HepG2 (cell line): ENCODE data around the gene UNKL. TPM values are rescaled to one million over a fixed set of nuclear protein-coding genes. Genes with fewer than 3 reads are reported as not detected.
A peak's percentile ranks its signal among the peaks of the same experiment; 100 is the strongest.

Source experiments
- ATAC-seq: fragments of 200-7000 bp; cut with Tn5 transposase; 3 replicates; pipeline ENCODE4 v1.9.1; 2020; ENCODE audit warnings: mild to moderate bottlenecking, moderate library complexity
- BruUV-seq: library from RNA; stranded (reverse); fragments of 400-500 nt; replicated peaks from 2 replicates; lab custom pipeline; 2021; lab: Mats Ljungman, UMichigan
- CTCF ChIA-PET: fragments of 300-600 bp; formaldehyde crosslinking; extraction: SDS; loops from one replicate; lab custom pipeline; 2021; ENCODE audit warnings: low total read pairs, inconsistent platforms, low intra/inter-chr PET ratio; lab: Yijun Ruan, JAX
- POLR2A ChIA-PET: fragments of 350-600 bp; sonication (Branson Sonifier 250); formaldehyde crosslinking; loops from one replicate; lab custom pipeline; 2020; ENCODE audit warnings: antibody characterized with exemption, inconsistent platforms; lab: Yijun Ruan, JAX
- DNase-seq: peaks from one replicate; pipeline ENCODE4 v3.0.0-alpha.2; 2015; ENCODE audit warnings: low spot score
- FAIRE-seq: peaks from 3 replicates; lab custom pipeline; 2011; peaks lifted over from hg19 to GRCh38; lab: Jason Lieb, UNC
- H2AFZ ChIP-seq: one replicate; pipeline ENCODE4 v1.6.1; 2011; ENCODE audit warnings: low read length, inconsistent platforms
- H3K27ac ChIP-seq: fragments of 300-600 bp; 3 replicates; pipeline ENCODE4 v1.8.0; 2011; ENCODE audit warnings: mixed run types, mild to moderate bottlenecking, mixed read lengths, low read length, inconsistent platforms; ENCODE audit not compliant: insufficient read depth; ENCODE audit errors: extremely low read length
- H3K27me3 ChIP-seq, 2 experiments: fragments of 200-600 bp in 1 of 2; 2 replicates in 1 of 2; 3 replicates in 1 of 2; pipeline versions ENCODE4 v1.6.0 to v1.8.0; 2011; ENCODE audit warnings: low read length in 2 of 2, mild to moderate bottlenecking in 2 of 2, moderate library complexity in 2 of 2, inconsistent platforms in 1 of 2; ENCODE audit not compliant: insufficient read depth in 2 of 2, control insufficient read depth in 1 of 2
- H3K36me3 ChIP-seq, 2 experiments: fragments of 200-600 bp in 1 of 2; replicated peaks in 1 of 2; 2 replicates in 1 of 2; 3 replicates in 1 of 2; pipeline versions ENCODE4 v1.5.1 to v1.8.0; 2011; ENCODE audit warnings: low read length in 2 of 2, inconsistent platforms in 1 of 2; ENCODE audit not compliant: insufficient read depth in 2 of 2, control insufficient read depth in 1 of 2
- H3K4me1 ChIP-seq: 2 replicates; pipeline ENCODE4 v1.5.1; 2012; ENCODE audit warnings: low read length, inconsistent platforms; ENCODE audit not compliant: insufficient read depth
- H3K4me2 ChIP-seq: 2 replicates; pipeline ENCODE4 v1.6.0; 2011; ENCODE audit warnings: low read depth, low read length, inconsistent platforms
- H3K4me3 ChIP-seq, 3 experiments: fragments of 200-600 bp in 1 of 3; sonication (generic), shearing (Covaris generic) in 1 of 3; replicated peaks in 1 of 3; 2 replicates each; pipeline ENCODE4 v1.5.1; 2011 to 2016; ENCODE audit warnings: low read length in 3 of 3, inconsistent platforms in 2 of 3, low read depth in 2 of 3, mild to moderate bottlenecking in 2 of 3, control low read depth in 1 of 3, mixed read lengths in 1 of 3; ENCODE audit not compliant: insufficient read depth in 1 of 3
- H3K79me2 ChIP-seq: one replicate; pipeline ENCODE4 v1.6.1; 2011; ENCODE audit warnings: low read length, inconsistent platforms; ENCODE audit not compliant: insufficient read depth
- H3K9ac ChIP-seq: 2 replicates; pipeline ENCODE4 v1.6.0; 2011; ENCODE audit warnings: mild to moderate bottlenecking, low read depth, low read length, inconsistent platforms; ENCODE audit not compliant: insufficient read depth
- H3K9me3 ChIP-seq: 2 replicates; pipeline ENCODE4 v1.5.1; 2012; ENCODE audit warnings: mild to moderate bottlenecking, low read length
- H4K20me1 ChIP-seq: 2 replicates; pipeline ENCODE4 v1.6.0; 2011; ENCODE audit warnings: inconsistent platforms, mild to moderate bottlenecking, low read length, moderate library complexity; ENCODE audit not compliant: insufficient read depth
- ETV5 ChIP-seq: IDR thresholded peaks from 2 replicates; pipeline ENCODE4 v1.6.1; 2018; ENCODE audit warnings: missing biosample characterization, missing genetic modification reagents, inconsistent platforms, borderline replicate concordance
- GABPB1 ChIP-seq: IDR thresholded peaks from 2 replicates; pipeline ENCODE4 v1.6.1; 2016; ENCODE audit warnings: mild to moderate bottlenecking, missing genetic modification reagents, moderate library complexity, missing compliant biosample characterization
- KDM2A ChIP-seq: sonication (generic); formaldehyde crosslinking; IDR thresholded peaks from 2 replicates; pipeline ENCODE4 v1.4.0; 2020; ENCODE audit warnings: low read depth, missing genetic modification reagents, borderline replicate concordance
- RBFOX2 ChIP-seq: fragments of 200-400 bp; formaldehyde crosslinking; IDR thresholded peaks from 2 replicates; pipeline ENCODE4 v1.6.1; 2017; ENCODE audit warnings: low read depth, mild to moderate bottlenecking, low read length
- SAP130 ChIP-seq: IDR thresholded peaks from 2 replicates; pipeline ENCODE4 v1.6.1; 2016; ENCODE audit warnings: low read depth
- SRSF1 ChIP-seq: fragments of 200-400 bp; formaldehyde crosslinking; optimal IDR thresholded peaks from 2 replicates; pipeline ENCODE3; 2017; ENCODE audit warnings: mild to moderate bottlenecking, low read depth, low read length, moderate library complexity
- ZSCAN21 ChIP-seq: sonication (generic); formaldehyde crosslinking; IDR thresholded peaks from 2 replicates; pipeline ENCODE4 v1.8.0; 2022; ENCODE audit warnings: mild to moderate bottlenecking, missing genetic modification reagents, moderate library complexity, borderline replicate concordance
- WGBS: methylation state at CpG from one replicate; pipeline ENCODE4 v1.1.6; 2017; ENCODE audit warnings: low lambda C conversion rate; 5-methylcytosine and 5-hydroxymethylcytosine counted together
- in situ Hi-C: cut with HindIII; loops from 2 replicates; pipeline ENCODE4 v1.10.0; 2017; ENCODE audit warnings: low pct_unique_long_range_greater_than_20kb; ENCODE audit not compliant: extremely low pct_ligation_motif_present
- intact Hi-C: fragments of 100-400 bp; cut with micrococcal nuclease; formaldehyde crosslinking; loops from one replicate; pipeline ENCODE4 v1.10.0; 2022; ENCODE audit not compliant: unreplicated experiment
- polyA plus RNA-seq, 8 experiments: library from polyadenylated mRNA; depleted of rRNA in 3 of 8; stranded (reverse) in 7 of 8; unstranded in 1 of 8; fragments of >200 nt; fragmentation: Illumina TruSeq in 4 of 8; extraction: Trizol in 4 of 8; gene quantifications; 2 replicates each; pipeline versions ENCODE4 v1.2.1 to v1.2.3, GENCODE V29; 2011 to 2016; ENCODE audit warnings: low read depth in 4 of 8, missing spikeins in 1 of 8, mixed read lengths in 1 of 8; ENCODE audit not compliant: insufficient read depth in 1 of 8
- total RNA-seq, 5 experiments: library from RNA; depleted of rRNA; stranded (reverse); fragments of >200 nt; fragmentation: Illumina TruSeq; extraction: Trizol; gene quantifications; 2 replicates each; pipeline ENCODE4 v1.2.3, GENCODE V29; 2016; ENCODE audit warnings: low read depth in 1 of 5
- TF ChIP-seq, protein P1 (sequence below): sonication (generic); formaldehyde crosslinking; IDR thresholded peaks from 2 replicates; pipeline ENCODE4 v1.4.0; 2020; ENCODE audit warnings: missing genetic modification reagents
- TF ChIP-seq, protein P2 (sequence below): sonication (generic); formaldehyde crosslinking; IDR thresholded peaks from 2 replicates; pipeline ENCODE4 v1.5.1; 2020; ENCODE audit warnings: mild to moderate bottlenecking, missing genetic modification reagents, moderate library complexity
- TF ChIP-seq, protein P3 (sequence below): sonication (generic); formaldehyde crosslinking; IDR thresholded peaks from 2 replicates; pipeline ENCODE4 v1.4.0; 2020; ENCODE audit warnings: mild to moderate bottlenecking, missing genetic modification reagents
- TF ChIP-seq, protein P4 (sequence below), 2 experiments: sonication (generic) in 1 of 2; formaldehyde crosslinking in 1 of 2; IDR thresholded peaks; 2 replicates each; pipeline versions ENCODE4 v1.4.0 to v1.6.1; 2018 to 2020; ENCODE audit warnings: missing genetic modification reagents in 2 of 2, borderline replicate concordance in 1 of 2, low read depth in 1 of 2, mild to moderate bottlenecking in 1 of 2, missing biosample characterization in 1 of 2
- TF ChIP-seq, protein P5 (sequence below): sonication (generic); formaldehyde crosslinking; IDR thresholded peaks from 2 replicates; pipeline ENCODE4 v1.4.0; 2020; ENCODE audit warnings: mild to moderate bottlenecking, missing genetic modification reagents

The UNKL gene
- total and polyA plus RNA-seq, 2 of the 13 experiments (the other 11 are each of a cell fraction or from before 2014, with no cell fraction given), result 10.4 to 17.6 TPM

DNA sequence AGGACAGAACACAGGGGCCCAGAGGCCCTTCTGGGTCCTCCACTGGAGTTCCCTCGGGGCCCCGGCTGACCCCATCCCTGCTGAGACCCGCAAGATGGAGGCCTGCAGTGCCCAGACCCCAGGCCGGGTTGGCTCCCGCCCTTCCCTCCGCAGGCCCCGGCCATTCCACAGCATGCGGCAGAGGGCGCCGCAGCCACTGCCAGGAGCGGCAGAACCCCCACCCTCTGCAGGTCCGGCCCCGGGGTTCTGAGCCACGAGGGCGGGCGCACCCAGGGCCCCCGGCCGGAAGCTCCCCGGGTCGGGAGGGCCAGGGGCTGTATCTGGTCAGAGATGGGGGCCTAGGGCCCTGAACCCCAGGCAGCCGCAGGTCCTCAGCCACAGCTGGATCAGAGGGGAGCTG is 14.0 kb upstream of the UNKL start:
- Histone ChIP-seq H3K4me3 (peak overlapping the region in 1 of 3 experiments; percentile 26; a peak in 1 of 6 replicates), H3K9ac (no peak overlapping the region), H3K36me3 (no peaks in the 10 kb centered on the region), H3K9me3 (no peaks in the 10 kb centered on the region), H3K27me3 (peaks cover 10 to 39% of the 10 kb centered on the region in 2 experiments), H3K4me2 (peak overlapping the region; percentile 95; the same call in 1 of the 2 replicates), H4K20me1 (no peaks in the 10 kb centered on the region), H3K4me1 (peaks cover 41% of the 10 kb centered on the region), H3K27ac (no peak overlapping the region), H2AFZ (no peak overlapping the region), H3K79me2 (no peaks in the 10 kb centered on the region)
- CTCF ChIA-PET, result no interaction called here
- POLR2A ChIA-PET, result interaction anchor here (1.0 to 3.1 kb wide), 3 partner anchors 8 to 48 kb away, joined by 3 to 47 read pairs (median 3); partner anchors contain the start of gene UQCC4
- in situ Hi-C loops (no loop called here), intact Hi-C loops (no loop called here)
- peak; percentile 55 for ATAC-seq
- BruUV-seq, result no TSS peak
- WGBS, result no CpG with 5 or more reads among the region's 21 CpGs
- FAIRE-seq, result no peak
- no peak for DNase-seq
- TF ChIP-seq SAP130 (CRISPR knock-in tag), result peak; percentile 35; the same call in 1 of the 2 replicates
- 0 out of 2 replicates have a peak, but pooled peaks have one; percentile 19 for TF ChIP-seq KDM2A (CRISPR knock-in tag)
- TF ChIP-seq ETV5 (CRISPR knock-in tag), result peak; percentile 43; the same call in 1 of the 2 replicates
- TF ChIP-seq, protein P1, sequence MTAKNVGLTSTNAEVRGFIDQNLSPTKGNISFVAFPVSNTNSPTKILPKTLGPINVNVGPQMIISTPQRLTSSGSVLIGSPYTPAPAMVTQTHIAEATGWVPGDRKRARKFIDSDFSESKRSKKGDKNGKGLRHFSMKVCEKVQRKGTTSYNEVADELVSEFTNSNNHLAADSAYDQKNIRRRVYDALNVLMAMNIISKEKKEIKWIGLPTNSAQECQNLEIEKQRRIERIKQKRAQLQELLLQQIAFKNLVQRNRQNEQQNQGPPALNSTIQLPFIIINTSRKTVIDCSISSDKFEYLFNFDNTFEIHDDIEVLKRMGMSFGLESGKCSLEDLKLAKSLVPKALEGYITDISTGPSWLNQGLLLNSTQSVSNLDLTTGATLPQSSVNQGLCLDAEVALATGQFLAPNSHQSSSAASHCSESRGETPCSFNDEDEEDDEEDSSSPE (CRISPR knock-in tag), result peak; percentile 19; the same call in 1 of the 2 replicates
- TF ChIP-seq, protein P2, sequence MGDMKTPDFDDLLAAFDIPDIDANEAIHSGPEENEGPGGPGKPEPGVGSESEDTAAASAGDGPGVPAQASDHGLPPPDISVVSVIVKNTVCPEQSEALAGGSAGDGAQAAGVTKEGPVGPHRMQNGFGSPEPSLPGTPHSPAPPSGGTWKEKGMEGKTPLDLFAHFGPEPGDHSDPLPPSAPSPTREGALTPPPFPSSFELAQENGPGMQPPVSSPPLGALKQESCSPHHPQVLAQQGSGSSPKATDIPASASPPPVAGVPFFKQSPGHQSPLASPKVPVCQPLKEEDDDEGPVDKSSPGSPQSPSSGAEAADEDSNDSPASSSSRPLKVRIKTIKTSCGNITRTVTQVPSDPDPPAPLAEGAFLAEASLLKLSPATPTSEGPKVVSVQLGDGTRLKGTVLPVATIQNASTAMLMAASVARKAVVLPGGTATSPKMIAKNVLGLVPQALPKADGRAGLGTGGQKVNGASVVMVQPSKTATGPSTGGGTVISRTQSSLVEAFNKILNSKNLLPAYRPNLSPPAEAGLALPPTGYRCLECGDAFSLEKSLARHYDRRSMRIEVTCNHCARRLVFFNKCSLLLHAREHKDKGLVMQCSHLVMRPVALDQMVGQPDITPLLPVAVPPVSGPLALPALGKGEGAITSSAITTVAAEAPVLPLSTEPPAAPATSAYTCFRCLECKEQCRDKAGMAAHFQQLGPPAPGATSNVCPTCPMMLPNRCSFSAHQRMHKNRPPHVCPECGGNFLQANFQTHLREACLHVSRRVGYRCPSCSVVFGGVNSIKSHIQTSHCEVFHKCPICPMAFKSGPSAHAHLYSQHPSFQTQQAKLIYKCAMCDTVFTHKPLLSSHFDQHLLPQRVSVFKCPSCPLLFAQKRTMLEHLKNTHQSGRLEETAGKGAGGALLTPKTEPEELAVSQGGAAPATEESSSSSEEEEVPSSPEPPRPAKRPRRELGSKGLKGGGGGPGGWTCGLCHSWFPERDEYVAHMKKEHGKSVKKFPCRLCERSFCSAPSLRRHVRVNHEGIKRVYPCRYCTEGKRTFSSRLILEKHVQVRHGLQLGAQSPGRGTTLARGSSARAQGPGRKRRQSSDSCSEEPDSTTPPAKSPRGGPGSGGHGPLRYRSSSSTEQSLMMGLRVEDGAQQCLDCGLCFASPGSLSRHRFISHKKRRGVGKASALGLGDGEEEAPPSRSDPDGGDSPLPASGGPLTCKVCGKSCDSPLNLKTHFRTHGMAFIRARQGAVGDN (CRISPR knock-in tag), result peak; percentile 67
- peak; percentile 64; the same call in 1 of the 2 replicates for TF ChIP-seq GABPB1 (CRISPR knock-in tag)
- TF ChIP-seq SRSF1, result peak; percentile 56
- TF ChIP-seq, protein P3, sequence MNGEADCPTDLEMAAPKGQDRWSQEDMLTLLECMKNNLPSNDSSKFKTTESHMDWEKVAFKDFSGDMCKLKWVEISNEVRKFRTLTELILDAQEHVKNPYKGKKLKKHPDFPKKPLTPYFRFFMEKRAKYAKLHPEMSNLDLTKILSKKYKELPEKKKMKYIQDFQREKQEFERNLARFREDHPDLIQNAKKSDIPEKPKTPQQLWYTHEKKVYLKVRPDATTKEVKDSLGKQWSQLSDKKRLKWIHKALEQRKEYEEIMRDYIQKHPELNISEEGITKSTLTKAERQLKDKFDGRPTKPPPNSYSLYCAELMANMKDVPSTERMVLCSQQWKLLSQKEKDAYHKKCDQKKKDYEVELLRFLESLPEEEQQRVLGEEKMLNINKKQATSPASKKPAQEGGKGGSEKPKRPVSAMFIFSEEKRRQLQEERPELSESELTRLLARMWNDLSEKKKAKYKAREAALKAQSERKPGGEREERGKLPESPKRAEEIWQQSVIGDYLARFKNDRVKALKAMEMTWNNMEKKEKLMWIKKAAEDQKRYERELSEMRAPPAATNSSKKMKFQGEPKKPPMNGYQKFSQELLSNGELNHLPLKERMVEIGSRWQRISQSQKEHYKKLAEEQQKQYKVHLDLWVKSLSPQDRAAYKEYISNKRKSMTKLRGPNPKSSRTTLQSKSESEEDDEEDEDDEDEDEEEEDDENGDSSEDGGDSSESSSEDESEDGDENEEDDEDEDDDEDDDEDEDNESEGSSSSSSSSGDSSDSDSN (CRISPR knock-in tag), result 0 out of 2 replicates have a peak, but pooled peaks have one; percentile 13
- no peak for TF ChIP-seq ZSCAN21 (CRISPR knock-in tag)
- TF ChIP-seq, protein P4, sequence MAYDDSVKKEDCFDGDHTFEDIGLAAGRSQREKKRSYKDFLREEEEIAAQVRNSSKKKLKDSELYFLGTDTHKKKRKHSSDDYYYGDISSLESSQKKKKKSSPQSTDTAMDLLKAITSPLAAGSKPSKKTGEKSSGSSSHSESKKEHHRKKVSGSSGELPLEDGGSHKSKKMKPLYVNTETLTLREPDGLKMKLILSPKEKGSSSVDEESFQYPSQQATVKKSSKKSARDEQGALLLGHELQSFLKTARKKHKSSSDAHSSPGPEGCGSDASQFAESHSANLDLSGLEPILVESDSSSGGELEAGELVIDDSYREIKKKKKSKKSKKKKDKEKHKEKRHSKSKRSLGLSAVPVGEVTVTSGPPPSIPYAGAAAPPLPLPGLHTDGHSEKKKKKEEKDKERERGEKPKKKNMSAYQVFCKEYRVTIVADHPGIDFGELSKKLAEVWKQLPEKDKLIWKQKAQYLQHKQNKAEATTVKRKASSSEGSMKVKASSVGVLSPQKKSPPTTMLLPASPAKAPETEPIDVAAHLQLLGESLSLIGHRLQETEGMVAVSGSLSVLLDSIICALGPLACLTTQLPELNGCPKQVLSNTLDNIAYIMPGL (CRISPR knock-in tag; IDR thresholded peaks at IDR 0.05; ENCODE audit: borderline replicate concordance in 1 of 2, low read depth in 1 of 2), result peak in 1 of 2 experiments; percentile 44; a peak in 1 of 4 replicates
- TF ChIP-seq, protein P5, sequence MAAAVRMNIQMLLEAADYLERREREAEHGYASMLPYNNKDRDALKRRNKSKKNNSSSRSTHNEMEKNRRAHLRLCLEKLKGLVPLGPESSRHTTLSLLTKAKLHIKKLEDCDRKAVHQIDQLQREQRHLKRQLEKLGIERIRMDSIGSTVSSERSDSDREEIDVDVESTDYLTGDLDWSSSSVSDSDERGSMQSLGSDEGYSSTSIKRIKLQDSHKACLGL (CRISPR knock-in tag), result peak; percentile 28; the same call in 1 of the 2 replicates
- 0 out of 2 replicates have a peak, but pooled peaks have one; percentile 45 for TF ChIP-seq RBFOX2
